HG02884 (cell line): ENCODE data around the gene HACD3.
"Not testable (repeated sequence)": the region's sequence is repeated elsewhere in the genome, so short reads cannot be mapped to it uniquely, and the experiment has no call there.

Experiments used
- ATAC-seq: cut with Tn5 transposase; IDR thresholded peaks from one replicate; pipeline ENCODE4 v1.9.1; 2021; ENCODE audit warnings: mild to moderate bottlenecking, moderate library complexity; ENCODE audit not compliant: unreplicated experiment

HACD3 gene

DNA sequence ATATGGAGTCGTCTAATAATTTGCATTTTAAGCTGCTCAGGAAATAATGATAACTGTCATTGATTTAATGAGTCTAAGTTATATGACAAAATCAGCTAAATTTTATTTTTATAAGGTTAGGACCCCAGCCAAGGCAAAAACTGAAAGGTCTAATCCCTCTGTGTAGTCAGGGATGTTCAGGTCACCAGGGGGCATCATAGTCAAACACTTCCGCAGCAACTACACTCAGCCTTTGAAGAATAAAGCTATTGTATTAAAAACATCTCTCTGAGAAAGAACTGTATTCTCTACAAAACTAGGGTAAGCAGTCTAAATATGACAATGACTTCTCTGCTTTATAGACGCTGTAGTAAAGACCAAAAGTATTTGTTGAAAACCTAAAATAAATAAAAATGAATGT is 65.7 kb downstream of the HACD3 start:
- no peak for ATAC-seq

GRCh38 chr15:65598468-65598867 is 68.2 kb downstream of the HACD3 start:
- ATAC-seq, result no peak

DNA sequence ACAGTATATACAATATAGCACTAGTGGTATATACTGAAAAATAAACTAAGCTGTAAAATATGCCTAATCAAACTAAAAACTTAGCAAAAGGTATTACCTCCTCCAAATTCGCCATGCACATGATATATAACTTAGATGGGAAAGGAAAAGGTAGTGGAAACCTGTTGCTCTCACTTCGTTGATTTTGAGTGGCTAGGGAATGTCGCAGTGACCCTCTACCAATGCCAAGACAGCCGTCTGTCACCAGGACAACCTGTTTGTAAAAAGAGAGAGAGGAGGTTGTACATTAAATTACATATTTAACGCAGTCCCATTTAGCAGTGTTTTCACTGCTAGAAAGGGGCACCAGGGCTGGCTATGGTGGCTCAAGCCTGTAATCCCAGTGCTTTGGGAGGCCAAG is 69.4 kb downstream of the HACD3 start:
- ATAC-seq, result no peak

DNA sequence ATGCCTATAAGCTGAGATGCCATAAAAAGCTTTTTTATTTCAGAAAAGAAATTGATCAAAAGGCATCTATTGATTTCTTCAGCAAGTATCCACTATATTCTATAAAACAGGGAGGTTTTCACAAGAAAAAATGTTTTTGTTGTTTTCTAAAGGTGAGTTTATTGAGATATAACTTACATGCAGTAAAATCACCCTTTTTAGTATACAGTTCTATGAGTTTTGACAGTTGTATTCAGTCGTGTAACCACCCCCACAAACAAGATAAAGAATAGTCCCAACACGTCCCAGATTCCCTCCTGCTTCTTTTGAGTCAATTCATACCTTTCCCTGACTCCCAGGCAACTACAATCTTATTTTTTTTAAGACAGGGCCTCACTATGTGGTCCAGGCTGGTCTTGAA is 72.9 kb downstream of the HACD3 start:
- ATAC-seq, result no peak

GRCh38 chr15:65603559-65603958 is 73.3 kb downstream of the HACD3 start:
- no peak for ATAC-seq

GRCh38 chr15:65610871-65611718 is 80.8 kb downstream of the HACD3 start, which contains the start of gene INTS14:
INTS14 (minus strand) TSS chr15:65611131; CDS start chr15:65607380, 3,751 bp downstream.
- peak; percentile 95 for ATAC-seq

GRCh38 chr15:65611888-65612615 is 81.8 kb downstream of the HACD3 start:
- no peak for ATAC-seq

DNA sequence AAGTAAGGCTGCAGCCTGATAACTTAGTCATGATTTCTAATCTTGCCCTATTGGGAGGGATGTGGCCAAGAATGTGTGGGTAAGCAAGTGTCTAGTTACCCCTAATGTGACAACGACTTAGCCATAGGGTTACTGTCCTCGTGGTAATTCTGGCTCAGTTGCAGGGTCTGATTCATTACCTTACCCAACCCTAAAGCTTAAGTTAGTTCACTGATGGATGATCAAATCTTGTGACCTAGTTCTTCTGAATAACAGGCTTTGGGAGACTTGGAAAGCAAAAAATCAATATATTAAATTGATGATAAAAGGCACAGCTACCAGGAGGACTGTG is 82.3 kb downstream of the HACD3 start:
- no peak for ATAC-seq

DNA sequence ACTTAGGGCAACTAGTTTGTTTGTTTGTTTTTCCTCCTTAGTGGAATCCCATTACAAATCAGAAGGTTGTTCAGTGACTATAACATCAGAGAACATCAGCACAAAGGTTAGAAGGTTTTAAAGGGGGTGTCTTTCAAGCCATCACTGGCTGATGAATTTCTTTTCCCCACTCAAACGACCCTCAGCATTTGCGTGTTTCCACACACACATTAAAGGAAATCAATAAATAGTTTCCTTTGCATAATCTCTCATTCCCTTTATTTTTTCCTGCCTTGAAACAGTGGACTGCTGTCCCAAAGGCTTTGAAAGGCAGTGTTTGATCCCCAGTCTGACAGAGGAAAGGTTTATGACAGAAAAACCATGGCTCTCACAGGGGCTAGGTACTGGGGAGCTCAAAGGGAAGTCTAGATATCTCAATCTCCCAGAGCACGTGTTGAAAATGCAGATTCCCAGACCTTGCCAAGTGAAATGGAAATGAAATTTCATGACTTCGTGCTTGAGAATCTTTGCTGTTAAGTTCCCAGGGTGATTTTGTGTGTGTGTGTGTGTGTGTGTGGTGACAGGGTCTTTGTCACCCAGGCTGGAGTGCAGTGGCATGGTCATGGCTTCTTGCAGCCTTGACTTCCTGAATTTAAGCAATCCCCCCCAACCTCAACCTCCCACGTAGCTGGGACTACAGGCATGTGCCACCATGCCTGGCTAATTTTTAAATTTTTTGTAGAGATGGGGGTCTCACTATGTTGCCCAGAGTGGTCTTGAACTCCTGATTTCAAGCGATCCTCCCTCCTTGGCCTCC is 82.9 kb downstream of the HACD3 start:
- no peak for ATAC-seq

DNA sequence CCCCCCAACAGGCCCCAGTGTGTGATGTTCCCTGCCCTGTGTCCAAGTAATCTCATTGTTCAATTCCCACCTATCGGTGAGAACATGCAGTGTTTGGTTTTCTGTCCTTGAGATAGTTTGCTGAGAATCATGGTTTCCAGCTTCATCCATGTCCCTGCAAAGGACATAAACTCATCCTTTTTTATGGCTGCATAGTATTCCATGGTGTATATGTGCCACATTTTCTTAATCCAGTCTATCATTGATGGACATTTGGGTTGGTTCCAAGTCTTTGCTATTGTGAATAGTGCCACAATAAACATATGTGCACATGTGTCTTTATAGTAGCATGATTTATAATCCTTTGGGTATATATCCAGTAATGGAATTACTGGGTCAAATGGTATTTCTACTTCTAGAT is 85.6 kb downstream of the HACD3 start:
- ATAC-seq, result not testable (repeated sequence)

- no peak for ATAC-seq
Observed at GRCh38 chr15:65618560-65619109, 88.4 kb downstream of the HACD3 start.

DNA sequence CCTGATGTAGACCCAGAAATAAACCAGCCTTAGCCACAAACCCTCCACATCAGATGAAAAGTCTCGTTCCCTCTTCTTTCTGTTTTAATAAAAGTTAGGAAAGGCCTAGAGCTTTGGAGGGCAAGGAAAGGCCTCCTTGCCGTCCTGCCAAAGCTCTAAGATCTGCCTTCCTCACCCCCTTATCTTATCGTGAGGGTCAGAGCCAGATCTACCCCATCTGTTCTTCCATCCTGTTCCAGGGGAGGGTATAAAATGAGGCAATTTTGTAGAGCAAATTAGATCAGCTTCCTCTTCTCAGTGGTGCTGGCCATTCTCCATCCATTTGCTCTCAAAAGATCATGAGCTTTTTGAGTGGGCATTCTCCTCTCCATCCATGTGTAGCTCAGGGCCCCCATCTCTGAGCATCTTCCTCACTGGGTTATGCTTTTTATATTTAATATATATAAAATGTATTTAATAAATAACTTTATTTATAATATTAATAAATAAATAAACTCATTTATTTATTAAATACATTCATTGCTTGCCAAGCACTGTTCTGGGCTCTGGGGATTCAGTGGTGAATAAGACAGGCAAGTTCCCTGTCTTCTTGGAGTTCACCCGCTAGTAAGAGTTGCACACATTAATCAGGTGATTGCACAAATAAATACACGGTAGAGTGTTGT is 89.5 kb downstream of the HACD3 start:
- ATAC-seq, result no peak

DNA sequence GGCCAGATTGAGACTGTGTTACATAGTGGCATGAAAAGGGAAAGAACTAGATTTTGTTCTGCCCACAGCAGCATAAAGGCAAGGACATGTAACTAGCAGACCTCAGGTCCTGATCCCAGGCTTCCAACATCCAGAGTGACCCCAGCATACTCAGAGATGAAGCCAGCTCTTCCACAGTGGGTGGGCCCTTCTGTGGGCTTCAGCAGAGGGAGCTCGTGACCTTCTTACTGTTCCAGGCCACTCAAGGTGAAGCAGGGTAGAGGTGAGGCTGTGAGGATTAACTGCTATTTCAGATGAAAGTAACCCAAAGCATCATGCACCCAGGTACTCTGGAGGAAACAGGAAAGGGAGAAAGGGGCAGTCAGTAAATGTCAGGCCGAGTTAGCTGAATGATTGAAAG is 90.6 kb downstream of the HACD3 start:
- no peak for ATAC-seq

GRCh38 chr15:65621638-65622037 is 91.4 kb downstream of the HACD3 start, which contains the start of gene SLC24A1:
SLC24A1 (plus strand) TSS chr15:65621938; CDS start chr15:65624081, 2,143 bp downstream.
- no peak for ATAC-seq

DNA sequence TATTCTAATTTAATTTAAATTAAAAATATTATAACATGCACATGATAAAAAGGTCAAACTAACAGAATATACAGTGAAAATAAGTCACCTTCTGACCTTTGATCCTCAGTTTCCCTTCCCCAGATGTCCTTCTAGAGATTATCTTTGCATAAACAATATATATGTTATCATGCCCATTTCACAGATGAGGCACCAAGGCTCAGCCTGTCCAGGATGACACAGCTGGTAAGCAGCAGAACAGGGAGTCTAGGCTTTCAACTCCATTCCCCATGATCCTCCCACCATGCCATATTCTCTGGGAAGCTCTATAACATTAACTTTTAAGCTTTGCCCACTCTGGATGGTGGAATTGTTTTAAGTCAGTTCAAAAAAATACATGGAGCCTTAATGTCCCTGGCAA is 92.8 kb downstream of the HACD3 start:
- no peak for ATAC-seq

GRCh38 chr15:65626856-65627255 is 96.6 kb downstream of the HACD3 start:
- no peak for ATAC-seq
